Measurements from ENCODE around the gene MRGPRF.

Gene MRGPRF, protein sequence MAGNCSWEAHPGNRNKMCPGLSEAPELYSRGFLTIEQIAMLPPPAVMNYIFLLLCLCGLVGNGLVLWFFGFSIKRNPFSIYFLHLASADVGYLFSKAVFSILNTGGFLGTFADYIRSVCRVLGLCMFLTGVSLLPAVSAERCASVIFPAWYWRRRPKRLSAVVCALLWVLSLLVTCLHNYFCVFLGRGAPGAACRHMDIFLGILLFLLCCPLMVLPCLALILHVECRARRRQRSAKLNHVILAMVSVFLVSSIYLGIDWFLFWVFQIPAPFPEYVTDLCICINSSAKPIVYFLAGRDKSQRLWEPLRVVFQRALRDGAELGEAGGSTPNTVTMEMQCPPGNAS

DNA sequence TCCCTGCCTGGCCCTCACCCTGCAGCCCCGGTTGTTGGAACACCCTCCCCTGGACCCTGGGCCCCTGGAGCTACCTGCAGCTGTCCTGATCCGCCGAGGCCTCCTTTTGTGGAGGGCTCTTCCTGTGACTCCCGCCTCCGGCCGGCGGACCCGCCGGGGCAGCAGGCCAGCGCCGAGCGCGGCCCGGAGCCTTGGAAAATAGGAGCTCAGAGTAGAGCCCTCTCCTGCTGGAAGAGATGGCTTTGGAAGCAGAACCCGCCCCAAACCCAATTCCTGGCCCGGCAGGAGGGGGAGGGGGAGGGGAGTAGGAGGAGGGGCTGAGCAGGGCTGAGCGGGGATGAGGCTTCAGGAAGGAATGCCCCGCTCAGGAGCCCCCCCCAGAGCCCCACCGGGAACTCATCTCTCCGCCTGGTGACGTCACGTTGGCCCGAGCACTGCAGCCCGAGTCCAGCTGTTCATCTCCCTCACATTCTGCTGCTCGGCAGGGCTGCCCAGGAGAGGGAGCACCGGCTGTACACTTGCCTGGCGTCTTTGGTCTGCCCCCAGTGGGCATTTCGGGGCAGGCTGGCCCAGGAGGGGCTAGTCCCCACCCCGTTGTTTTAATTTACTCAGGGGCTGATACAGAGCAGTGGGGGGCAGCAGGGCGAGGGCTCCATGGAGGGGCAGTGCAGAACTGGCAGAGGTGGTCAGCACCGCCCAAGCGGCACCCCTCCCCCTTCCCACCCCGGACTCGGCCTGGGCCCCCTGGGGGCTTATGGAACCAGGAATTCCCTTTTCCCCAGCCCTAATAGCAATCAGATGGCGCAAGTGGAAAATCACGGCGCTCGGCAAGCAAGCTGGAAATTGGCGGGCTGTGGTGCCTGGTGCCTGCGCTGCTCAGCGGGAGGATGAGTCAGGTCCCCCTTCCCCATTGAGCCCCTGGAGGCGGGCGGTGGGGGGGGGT is at the start of gene MRGPRF:
Gene MRGPRF, minus strand, starts transcription at position 238 of the 943 bp plus-strand sequence. CDS start 3,345 bp downstream, outside the sequence.
- DNase-seq (ENCODE audit: low spot score): no peak

DNA sequence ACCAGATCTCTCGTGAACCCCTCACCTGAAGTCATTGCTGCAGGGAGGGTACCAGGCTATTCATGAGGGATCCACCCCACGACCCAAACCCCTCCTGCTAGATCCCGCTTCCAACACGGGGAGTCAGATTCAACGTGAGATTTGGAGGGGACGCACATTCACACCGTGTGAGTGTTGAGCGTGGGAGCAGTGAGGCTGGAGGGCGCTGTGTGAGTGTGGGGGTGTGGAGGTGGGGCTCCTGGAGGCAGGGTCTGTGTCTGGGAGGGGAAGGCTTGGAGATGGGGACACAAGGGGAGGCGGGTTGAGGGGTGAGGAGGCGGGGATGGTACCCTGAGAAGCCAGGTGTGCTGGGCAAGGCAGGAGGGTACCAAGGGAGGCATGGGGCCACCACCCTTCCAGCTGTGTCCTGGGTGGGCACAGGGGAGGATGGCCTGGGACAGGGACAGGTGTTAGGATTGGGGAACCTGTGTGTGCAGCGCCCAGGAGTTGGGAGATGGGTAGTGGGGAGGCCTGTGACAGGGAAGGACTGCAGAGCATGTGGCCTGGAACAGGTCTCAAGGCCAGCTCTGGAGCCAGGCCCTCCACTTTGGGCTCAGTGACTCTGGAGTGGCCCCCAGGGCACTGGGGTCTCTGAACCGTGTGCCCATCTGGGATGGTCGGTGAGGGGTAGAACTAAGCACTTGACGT is 49.3 kb upstream of the MRGPRF start:
- no peak for DNase-seq (ENCODE audit: low spot score)

DNA sequence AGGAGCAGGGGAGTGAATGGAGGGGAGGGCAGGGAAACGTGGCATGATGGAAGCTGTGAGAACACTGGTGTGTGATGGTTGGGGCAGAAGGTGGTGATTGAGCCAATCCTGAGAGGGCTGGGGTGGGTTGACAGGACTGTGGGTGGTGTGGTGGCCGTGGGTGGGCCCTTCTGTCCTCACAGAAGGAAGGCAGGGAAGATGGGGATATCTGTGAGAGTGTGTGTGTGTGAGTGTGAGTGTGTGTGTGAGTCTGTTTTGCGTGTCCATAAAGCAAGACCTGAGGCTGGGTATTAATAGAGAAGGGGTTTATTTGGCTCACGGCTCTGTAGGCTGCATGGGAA is 48.6 kb upstream of the MRGPRF start:
- DNase-seq (ENCODE audit: low spot score): no peak

DNA sequence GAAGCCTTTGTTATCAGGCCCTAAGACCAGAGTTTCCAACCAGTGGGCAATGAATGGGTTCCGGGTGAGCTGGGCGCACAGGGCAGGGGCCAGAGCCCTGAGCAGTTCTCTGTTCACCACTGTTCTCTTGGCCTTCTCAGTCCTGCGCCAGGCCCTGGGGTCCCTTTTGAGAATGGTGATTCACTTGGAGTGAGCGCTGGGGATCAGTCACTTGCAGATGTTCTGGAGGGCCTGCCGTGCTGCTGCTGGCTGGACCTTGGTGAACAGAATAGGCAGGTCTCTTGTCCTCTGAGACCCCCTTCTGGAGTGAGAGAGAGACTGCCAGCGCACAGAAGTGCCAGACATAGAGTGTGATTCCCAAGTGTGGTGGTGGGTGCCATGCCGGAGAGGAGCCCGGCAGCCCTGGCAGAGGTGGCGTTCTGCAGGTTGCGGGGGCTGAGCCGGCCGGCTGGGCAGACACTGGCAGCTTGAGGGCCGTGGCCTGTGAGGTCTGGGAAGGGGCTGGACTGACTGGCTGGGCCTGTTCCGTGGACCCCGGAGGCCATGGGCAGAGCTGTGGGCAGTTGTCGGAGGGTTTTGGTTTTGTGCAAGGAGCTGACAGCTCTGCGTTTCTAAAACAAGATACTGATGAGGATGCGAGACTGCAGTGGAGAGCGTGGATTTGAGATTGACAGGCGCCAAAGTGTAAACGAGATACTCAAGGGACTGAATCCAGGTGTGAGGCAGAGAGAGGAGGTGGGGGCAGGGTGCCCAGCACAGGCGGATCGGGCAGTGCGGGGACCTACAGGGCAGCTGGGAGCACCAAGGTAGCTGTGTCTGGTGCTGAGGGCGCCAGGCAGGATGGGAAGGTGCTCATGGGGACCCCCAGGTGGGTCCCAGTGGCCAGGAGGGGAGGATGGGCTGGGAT is 48.0 kb upstream of the MRGPRF start:
- DNase-seq (ENCODE audit: low spot score): no peak

DNA sequence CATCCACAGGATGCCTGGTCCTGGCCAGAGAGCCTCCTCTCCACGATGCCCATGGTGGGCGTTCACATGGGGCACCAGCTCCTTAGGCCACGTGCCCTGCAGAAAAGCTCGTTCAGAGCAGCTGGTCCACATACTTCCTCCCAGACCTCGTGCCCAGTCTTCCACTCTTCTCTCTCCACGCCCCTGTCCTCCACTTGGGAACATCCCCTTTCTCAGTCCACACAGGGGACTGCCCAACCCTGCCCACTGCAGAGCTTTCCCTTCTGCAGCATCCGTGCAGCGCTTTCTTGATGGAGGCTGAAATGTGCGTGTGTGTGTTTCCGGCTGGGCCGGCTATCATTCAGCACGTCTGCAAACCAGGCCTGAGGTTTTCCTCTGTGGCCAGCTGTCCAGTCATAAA is 46.9 kb upstream of the MRGPRF start:
- no peak for DNase-seq (ENCODE audit: low spot score)

DNA sequence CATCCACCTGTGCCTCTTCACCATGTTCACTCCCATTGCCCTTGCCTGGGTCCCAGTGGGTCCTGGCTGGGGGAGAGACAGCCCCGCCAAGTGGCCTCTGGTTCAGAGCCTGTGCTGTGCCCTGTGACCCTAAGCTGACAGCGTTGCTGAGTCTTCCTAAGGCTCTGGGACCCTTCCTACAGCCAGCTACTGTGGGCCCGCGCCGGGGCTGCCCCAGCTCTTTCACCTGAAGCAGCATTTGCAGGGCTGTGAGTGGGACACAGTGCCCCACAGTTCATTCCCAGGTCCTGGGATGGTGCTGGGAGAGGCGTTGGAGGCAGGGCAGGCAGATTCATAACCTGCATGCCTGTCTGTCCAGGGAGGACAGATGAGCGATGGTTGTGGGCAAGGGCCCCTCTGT is 46.4 kb upstream of the MRGPRF start:
- DNase-seq (ENCODE audit: low spot score): no peak

DNA sequence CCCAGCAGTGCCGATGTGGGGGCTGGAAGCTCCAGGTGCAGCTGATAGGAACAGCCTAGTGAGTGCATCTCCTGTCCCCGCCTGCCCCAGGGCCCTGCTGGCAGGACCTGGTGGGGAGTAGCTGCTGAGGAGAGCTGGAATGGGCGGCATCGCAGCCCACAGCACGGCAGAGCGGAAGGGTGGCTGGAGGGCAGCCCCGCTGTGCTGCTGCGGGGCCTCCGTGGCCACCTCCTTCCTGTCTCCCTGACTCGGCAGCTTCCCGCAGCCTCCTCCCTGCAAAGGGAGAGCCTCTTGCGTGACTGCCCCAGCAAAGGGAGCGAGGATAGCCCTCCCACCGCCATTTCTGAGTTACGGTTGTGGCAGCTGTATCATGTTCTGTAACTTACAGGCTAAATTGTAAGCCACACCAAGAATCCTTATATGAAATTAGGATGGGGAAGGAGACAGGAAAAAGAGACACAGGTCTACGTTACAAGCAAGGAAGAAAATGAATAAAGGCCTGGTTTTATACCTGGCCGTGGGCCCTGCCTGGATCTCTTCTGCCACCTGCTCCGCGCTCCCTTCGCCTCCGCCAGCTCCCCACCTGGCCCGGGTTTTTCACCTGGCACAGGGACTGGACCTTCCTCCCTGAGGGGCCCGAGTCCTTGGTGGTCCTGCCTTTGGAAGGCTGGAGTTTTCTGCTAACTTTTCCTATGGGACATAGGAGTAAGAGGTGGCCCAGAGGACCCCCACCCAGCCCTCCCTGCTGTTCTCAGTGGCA is 45.6 kb upstream of the MRGPRF start:
- no peak for DNase-seq (ENCODE audit: low spot score)

DNA sequence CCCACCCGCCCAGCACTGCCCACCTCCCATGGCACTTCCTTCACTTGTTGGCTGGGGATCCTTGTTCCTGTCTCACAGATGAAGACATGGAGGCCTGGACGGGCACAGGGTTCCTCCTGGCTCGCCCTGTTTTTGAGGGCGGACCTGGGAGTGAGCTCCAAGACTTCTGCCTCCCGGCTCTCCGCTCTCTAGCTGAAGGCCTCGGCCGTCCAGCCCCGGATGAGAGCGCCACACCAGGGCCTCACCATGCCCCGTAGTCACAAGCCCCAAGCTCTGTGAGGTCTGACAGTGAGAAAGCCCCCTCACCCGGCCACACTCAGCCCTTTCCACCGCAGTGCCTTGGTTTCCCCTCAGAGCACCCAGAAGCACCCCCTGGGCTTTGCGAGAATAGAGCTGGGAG is 44.8 kb upstream of the MRGPRF start:
- no peak for DNase-seq (ENCODE audit: low spot score)

DNA sequence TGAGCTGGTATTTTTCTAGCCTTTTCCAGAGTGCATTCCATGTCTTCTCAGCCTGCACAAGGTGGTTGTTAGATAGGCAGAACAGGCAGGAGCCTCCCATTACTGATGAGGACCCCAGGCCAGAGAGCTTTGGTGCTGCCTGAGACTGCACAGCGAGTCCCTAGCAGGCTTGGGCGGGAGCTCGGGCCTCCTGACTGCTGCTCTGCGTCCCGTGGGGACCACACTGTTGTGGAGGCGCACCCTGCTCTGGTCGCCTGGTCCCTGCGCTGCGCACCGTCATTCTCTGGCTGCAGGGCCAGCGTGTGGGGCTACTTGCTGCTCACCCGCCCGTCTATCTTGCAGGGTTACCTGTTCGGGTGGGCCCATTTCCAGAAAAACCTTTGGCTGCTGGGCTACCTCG is 44.2 kb upstream of the MRGPRF start:
- DNase-seq (ENCODE audit: low spot score): no peak

DNA sequence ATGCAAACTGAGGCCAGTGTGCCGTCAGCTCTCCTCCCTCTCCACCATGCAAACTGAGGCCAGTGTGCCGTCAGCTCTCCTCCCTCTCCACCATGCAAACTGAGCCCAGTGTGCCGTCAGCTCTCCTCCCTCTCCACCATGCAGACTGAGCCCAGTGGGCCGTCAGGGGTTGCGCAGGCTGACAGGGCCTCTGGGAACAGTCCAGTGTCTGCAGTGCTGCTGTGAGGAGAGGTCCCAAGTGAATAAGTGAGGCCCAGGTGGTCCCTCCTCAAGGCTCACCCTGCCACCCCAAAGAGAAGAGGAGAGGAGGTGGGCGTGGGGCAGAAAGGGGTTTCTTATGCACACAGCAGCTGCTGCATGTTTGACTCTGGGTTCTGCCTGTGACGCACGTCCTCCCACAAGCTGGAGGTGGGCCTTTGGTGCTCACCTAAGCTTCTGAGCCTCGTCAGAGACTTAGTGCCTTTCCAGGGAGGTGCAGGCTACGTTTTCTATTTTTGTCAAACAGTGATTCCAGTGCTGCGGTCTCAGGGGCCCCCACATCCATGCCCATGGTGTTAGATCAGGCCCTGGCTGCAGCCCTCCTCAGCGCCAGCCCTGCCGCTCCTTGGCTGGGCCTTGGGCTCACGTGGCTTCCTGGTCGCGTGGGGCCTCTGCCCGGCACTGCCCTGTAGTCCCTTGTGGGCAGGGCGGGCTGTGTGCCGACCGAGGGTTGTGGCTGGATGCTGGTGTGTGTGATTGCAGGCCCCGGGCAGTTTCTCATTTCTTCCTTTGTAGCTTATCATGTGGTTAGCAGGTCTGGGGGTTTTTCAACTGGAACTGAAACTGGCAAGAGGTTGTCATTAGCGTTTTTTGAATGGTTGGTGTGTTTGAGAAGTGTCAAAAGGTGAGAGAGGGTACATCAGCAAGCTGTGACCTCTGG is 42.8 kb upstream of the MRGPRF start:
- peak; percentile 82 for DNase-seq (ENCODE audit: low spot score)

DNA sequence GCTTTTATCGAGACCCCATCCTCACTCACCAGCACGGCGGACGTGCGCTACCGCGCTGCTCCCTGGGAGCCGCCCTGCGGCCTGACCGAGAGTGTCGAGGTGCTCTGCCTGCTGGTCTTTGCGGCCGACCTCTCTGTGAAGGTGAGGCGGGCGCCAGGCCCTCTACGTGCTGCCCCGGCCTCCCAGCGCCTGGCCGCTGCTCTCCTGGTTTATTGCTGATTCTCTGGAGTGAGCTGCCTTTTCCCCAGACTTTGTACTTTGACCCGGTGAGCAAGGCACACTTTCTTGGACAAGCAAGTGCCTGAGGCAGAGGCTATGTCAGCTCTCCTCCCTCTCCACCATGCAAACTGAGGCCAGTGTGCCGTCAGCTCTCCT is 42.2 kb upstream of the MRGPRF start:
- no peak for DNase-seq (ENCODE audit: low spot score)

DNA sequence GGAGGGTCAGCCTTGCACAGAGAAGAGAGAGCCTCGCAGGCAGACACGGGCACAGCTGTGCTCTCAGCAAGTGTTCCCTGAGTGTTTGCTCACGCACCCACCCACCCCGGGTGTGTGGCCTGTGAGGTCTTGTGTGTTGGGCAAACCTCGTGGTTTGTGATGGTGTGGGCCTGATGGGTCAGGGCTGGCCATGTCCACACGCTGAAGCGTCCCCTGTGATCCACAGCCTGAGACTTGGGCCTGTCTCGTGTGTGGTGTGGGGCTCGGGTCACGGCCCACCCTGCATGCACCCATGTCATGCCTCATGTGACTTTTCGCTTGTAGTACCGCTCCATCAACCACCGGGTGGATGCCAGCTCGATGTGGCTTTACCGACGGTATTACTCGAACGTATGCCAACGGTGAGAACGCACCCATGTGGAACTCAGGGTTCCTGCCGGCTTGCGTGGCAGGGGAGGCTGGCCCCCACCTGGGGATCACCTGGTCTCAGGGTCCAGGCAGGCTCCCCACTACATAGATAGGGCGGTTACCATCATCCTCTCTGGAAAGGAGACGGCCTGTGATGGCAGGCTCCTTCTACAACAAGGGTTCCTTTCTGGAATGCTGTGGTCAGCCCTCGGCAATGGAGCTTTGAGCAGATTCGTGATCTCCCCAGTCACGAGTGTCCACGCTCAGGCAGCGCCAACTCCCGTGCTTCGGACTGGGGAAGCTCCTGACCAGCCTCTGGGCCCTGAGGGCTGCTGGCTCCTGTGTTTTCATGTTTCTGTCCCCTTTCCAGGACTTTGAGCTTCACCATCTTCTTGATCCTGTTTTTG is 41.6 kb upstream of the MRGPRF start:
- no peak for DNase-seq (ENCODE audit: low spot score)

DNA sequence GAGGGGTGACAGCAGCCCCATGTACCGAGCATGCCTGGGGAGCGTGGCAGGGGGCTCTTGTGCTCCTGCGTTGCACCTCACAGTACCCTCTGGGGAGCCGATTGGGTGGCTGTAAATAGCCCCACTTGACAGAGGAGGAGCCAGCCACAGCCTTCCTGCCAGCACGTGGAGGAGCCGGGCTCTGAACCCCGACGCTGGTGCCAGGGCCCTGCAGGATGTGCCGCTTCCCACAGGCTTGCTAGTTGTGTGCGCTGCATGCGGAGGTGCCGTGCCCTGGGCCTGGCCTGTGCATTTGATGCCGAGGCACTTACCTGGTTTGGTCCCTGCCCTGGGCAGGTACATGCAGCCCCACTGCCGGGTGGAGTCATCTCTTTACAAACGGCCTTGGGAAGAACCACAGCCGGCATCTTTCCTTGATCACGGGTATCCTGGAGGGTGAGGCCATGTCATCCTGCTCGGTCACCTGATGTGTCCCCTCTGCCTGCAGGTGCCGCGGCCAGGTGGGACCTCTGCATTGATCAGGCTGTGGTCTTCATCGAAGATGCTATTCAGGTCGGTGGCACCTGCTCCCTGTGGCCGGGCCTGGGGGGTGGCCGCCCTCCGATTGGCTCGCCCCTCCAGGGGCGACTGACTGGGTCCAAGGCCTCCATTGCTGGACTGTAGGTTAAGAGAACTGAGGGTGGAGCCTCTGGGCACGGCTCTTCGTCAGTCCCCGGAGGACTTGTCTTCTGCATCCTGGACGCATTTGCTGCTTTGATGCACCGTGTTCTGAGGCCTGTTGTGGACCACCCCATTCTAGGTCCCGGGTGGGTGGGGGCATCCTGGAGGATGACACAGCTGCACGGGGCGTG is 40.7 kb upstream of the MRGPRF start:
- no peak for DNase-seq (ENCODE audit: low spot score)

DNA sequence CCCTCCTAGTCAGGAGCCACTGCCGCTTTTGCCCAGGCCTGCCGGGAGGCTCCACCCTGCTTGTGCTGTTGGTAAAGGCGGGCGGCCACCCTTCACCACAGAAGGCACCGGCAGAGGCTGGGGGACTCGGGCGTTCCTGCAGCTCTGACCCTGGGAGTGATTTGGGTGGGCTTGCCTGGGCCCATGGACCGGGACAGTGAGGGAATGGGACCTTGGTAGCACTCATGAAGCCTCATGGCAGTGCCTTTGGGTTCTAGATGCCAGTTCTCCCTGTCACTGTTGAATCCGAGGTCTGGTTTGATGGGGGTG is 40.1 kb upstream of the MRGPRF start:
- DNase-seq (ENCODE audit: low spot score): no peak

DNA sequence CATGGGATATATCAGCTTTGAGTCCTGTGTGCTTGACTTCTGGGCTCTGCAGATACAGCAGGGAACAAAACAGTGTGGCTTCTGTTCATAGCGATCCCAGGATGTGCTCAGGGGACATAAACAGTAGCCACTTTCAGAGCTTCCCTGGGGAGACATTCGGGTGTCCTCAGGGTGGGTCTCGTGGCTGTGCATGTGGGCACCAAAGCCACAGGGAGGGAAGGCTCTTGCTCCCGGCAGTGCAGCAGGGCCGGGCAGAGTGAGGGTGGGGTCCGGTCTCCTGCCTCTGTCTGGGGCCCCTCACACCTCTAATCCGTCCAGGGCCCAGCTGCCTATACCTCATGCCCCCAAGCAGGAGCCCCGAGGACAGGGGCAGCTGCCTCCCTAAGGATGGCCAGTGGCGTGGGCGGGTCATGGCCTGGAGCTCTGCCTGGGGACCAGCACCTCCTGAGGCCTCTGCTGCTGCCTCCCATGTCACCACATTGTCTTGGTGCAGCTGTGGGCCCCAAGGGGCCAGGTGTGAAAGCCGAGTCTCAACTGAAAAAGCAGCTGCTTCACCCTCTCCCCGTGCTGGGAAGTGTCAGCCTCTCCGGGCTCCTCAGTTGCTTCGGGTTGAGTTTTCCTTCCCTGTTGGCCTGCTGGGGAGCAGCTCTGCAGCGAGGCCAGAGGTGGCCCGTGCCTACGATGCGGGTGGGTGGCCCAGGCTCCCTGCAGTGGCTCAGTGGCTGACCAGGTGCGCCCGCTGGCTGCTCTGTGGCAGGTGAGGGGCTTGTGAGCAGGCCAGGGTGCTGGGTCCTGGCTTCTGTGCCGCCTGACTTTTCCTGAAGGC is 39.5 kb upstream of the MRGPRF start:
- no peak for DNase-seq (ENCODE audit: low spot score)

DNA sequence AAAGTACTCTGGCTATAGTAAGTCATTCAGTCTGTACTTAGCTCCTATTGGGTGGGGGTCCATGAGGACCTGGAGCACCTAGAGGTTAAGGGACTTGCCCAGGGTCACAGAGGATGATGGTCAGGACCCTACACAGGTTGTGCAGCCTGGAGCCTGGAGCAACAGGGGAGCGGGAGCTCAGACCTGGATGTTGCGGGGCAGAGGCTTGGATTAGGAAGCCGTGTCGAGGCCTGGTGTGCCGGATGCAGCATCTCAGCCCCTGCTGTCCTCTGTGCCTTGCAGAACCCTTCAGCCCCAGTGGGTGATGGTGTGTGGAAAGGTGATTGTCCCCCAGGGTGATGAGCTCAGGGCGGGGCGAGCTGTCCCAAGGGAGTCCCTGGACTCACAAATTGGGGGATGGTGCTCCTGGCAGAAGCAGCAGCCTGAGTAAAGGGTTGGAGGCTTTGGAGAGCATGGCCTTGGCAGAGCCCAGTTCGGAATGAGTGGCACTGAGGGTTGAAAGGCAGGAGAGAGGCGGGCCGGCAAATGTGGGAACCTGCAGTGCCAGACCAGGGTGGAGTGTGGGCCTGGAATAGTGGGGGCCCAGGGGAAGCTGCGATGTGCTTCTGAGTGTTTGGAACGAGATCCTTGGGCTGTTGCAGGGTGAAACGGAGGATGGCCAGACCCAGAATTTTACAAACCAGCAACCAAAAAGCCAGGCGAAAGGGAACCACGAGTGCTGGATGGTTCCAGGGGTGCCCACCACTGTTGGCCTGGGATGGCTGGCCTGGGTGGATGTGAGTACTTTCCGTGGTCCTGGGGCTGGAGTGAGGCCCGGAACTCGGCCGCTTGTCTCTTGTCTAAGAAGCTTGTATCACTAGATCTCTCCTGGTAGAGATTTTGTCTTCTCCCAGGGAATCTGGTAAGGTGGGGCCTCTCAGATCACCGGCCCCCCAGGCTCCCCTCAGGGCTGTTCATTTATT is 38.6 kb upstream of the MRGPRF start:
- DNase-seq (ENCODE audit: low spot score): no peak
